Measurements from ENCODE around the gene TLK1.

Gene TLK1

GRCh38 chr2:171150694-171151285 is 9.9 kb downstream of the TLK1 start:
- no peak for TF ChIP-seq CTCF (IDR thresholded peaks at IDR 0.05; ENCODE audit: borderline replicate concordance, insufficient read depth, low read depth, low read length)
- H3K4me3 ChIP-seq (ENCODE audit: low read depth, low read length): no peak overlapping the region

GRCh38 chr2:171149986-171150693 is 10.6 kb downstream of the TLK1 start:
- H3K4me3 ChIP-seq (ENCODE audit: low read depth, low read length): no peak overlapping the region
- no peak for TF ChIP-seq CTCF (IDR thresholded peaks at IDR 0.05; ENCODE audit: borderline replicate concordance, insufficient read depth, low read depth, low read length)

GRCh38 chr2:171149171-171149938 is 11.3 kb downstream of the TLK1 start:
- no peak for TF ChIP-seq CTCF (IDR thresholded peaks at IDR 0.05; ENCODE audit: borderline replicate concordance, insufficient read depth, low read depth, low read length)
- no peak overlapping the region for H3K4me3 ChIP-seq (ENCODE audit: low read depth, low read length)

GRCh38 chr2:171147081-171147480 is 13.6 kb downstream of the TLK1 start:
- TF ChIP-seq CTCF (IDR thresholded peaks at IDR 0.05; ENCODE audit: borderline replicate concordance, insufficient read depth, low read depth, low read length): no peak
- H3K4me3 ChIP-seq (ENCODE audit: low read depth, low read length): no peak overlapping the region

- TF ChIP-seq CTCF (IDR thresholded peaks at IDR 0.05; ENCODE audit: borderline replicate concordance, insufficient read depth, low read depth, low read length): no peak
- no peak overlapping the region for H3K4me3 ChIP-seq (ENCODE audit: low read depth, low read length)
Measured at GRCh38 chr2:171146633-171147032, 14.1 kb downstream of the TLK1 start.

- no peak for TF ChIP-seq CTCF (IDR thresholded peaks at IDR 0.05; ENCODE audit: borderline replicate concordance, insufficient read depth, low read depth, low read length)
- H3K4me3 ChIP-seq (ENCODE audit: low read depth, low read length): no peak overlapping the region
Measured at GRCh38 chr2:171146071-171146470, 14.6 kb downstream of the TLK1 start.
